HepG2 (cell line): ENCODE measurements around the gene SLC16A2. TPM values are rescaled to one million over a fixed set of nuclear protein-coding genes. Genes with fewer than 3 reads are reported as not detected.

Source experiments
- BCL6 ChIP-seq: IDR thresholded peaks from 2 replicates; pipeline ENCODE4 v1.6.1; 2016; ENCODE audit warnings: missing genetic modification reagents, missing compliant biosample characterization
- FIP1L1 ChIP-seq: fragments of 200-400 bp; formaldehyde crosslinking; IDR thresholded peaks from 2 replicates; pipeline ENCODE4 v1.6.1; 2018; ENCODE audit warnings: low read depth, mild to moderate bottlenecking, low read length, moderate library complexity, borderline replicate concordance; ENCODE audit not compliant: insufficient read depth
- GATAD2A ChIP-seq: IDR thresholded peaks from 2 replicates; pipeline ENCODE4 v1.6.1; 2016
- JARID2 ChIP-seq: sonication (generic); formaldehyde crosslinking; IDR thresholded peaks from 2 replicates; pipeline ENCODE4 v1.8.1; 2023; ENCODE audit warnings: missing genetic modification reagents, inconsistent platforms; ENCODE audit not compliant: insufficient replicate concordance
- MAZ ChIP-seq, 2 experiments: sonication (generic) in 1 of 2; formaldehyde crosslinking in 1 of 2; IDR thresholded peaks; 2 replicates each; pipeline versions ENCODE4 v1.5.0 to v1.6.1; 2012 to 2020; ENCODE audit warnings: low read depth in 2 of 2, mild to moderate bottlenecking in 2 of 2, borderline replicate concordance in 1 of 2, improper control_type of control experiment in 1 of 2, low read length in 1 of 2, missing genetic modification reagents in 1 of 2, moderate library complexity in 1 of 2
- NKX3-1 ChIP-seq: sonication (generic); formaldehyde crosslinking; IDR thresholded peaks from 2 replicates; pipeline ENCODE4 v1.5.0; 2020; ENCODE audit warnings: missing genetic modification reagents
- NR2F6 ChIP-seq, 2 experiments: IDR thresholded peaks; 2 replicates each; pipeline ENCODE4 v1.6.1; 2016; ENCODE audit warnings: antibody characterized with exemption in 1 of 2, mild to moderate bottlenecking in 1 of 2
- SMAD1 ChIP-seq: sonication (generic); formaldehyde crosslinking; IDR thresholded peaks from 2 replicates; pipeline ENCODE4 v1.4.0; 2020; ENCODE audit warnings: missing genetic modification reagents, low read depth, mild to moderate bottlenecking, borderline replicate concordance
- ZFP41 ChIP-seq: sonication (generic); formaldehyde crosslinking; IDR thresholded peaks from 2 replicates; pipeline ENCODE4 v1.4.0; 2020; ENCODE audit warnings: mild to moderate bottlenecking, missing genetic modification reagents, borderline replicate concordance
- ZMYM2 ChIP-seq: sonication (generic); formaldehyde crosslinking; IDR thresholded peaks from 2 replicates; pipeline ENCODE4 v1.8.0; 2022; ENCODE audit warnings: mild to moderate bottlenecking, missing genetic modification reagents
- ZNF34 ChIP-seq: sonication (generic); formaldehyde crosslinking; IDR thresholded peaks from 2 replicates; pipeline ENCODE4 v1.4.0; 2020; ENCODE audit warnings: mild to moderate bottlenecking, missing genetic modification reagents, borderline replicate concordance
- ZNF629 ChIP-seq: sonication (generic); formaldehyde crosslinking; conservative IDR thresholded peaks from 2 replicates; pipeline ENCODE4 v1.5.0; 2020; ENCODE audit warnings: missing genetic modification reagents
- ZNF674 ChIP-seq: sonication (generic); formaldehyde crosslinking; IDR thresholded peaks from 2 replicates; pipeline ENCODE4 v1.5.0; 2020; ENCODE audit warnings: low read depth, mild to moderate bottlenecking, missing genetic modification reagents
- polyA plus RNA-seq, 8 experiments: library from polyadenylated mRNA; depleted of rRNA in 3 of 8; stranded (reverse) in 7 of 8; unstranded in 1 of 8; fragments of >200 nt; fragmentation: Illumina TruSeq in 4 of 8; extraction: Trizol in 4 of 8; gene quantifications; 2 replicates each; pipeline versions ENCODE4 v1.2.1 to v1.2.3, GENCODE V29; 2011 to 2016; ENCODE audit warnings: low read depth in 4 of 8, missing spikeins in 1 of 8, mixed read lengths in 1 of 8; ENCODE audit not compliant: insufficient read depth in 1 of 8
- total RNA-seq, 5 experiments: library from RNA; depleted of rRNA; stranded (reverse); fragments of >200 nt; fragmentation: Illumina TruSeq; extraction: Trizol; gene quantifications; 2 replicates each; pipeline ENCODE4 v1.2.3, GENCODE V29; 2016; ENCODE audit warnings: low read depth in 1 of 5
- TF ChIP-seq, protein P1 (sequence below): IDR thresholded peaks from 2 replicates; pipeline ENCODE4 v1.6.1; 2016; ENCODE audit warnings: low read depth, missing genetic modification reagents, missing compliant biosample characterization
- TF ChIP-seq, protein P2 (sequence below): IDR thresholded peaks from 2 replicates; pipeline ENCODE4 v1.6.1; 2016; ENCODE audit warnings: low read depth
- TF ChIP-seq, protein P3 (sequence below): sonication (generic); formaldehyde crosslinking; IDR thresholded peaks from 2 replicates; pipeline ENCODE4 v1.4.0; 2020; ENCODE audit warnings: missing genetic modification reagents
- TF ChIP-seq, protein P4 (sequence below): sonication (generic); formaldehyde crosslinking; IDR thresholded peaks from 2 replicates; pipeline ENCODE4 v1.5.0; 2020; ENCODE audit warnings: mild to moderate bottlenecking, missing genetic modification reagents
- TF ChIP-seq, protein P5 (sequence below): sonication (generic); formaldehyde crosslinking; IDR thresholded peaks from 2 replicates; pipeline ENCODE4 v1.8.1; 2023; ENCODE audit warnings: missing genetic modification reagents, inconsistent platforms, borderline replicate concordance

SLC16A2 gene
- total and polyA plus RNA-seq, 2 of the 13 experiments (the other 11 are each of a cell fraction or from before 2014, with no cell fraction given): 0.07 to 0.08 TPM

DNA sequence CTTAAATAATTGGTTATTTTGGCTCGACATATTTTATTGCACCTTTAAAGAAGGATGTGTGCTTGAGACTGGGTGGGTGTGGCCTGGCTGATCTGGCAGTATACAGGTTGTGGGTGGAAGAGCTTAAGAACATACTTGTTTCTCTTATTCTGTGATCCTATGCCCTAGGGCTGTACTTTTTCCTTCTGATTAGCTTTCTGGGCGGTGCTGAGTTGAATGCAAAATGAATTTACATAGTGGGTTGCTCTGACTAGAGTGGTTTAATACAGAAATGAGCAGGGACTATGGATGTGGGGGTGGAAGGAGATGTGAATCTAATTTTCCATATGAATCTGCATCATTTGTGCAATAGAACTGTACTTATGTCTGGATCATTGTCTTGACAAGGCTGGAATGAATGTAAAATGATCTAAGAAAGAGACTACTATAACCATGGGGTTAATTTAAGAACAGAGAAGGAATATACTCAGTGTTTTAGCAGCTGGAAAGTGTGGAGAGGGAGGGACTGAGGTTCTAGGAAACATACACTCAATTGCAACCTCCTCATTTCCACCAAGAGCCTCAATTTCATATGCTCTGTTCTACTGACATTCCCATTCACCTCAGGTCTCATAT lies 119.4 kb downstream of the SLC16A2 start (continued):
- TF ChIP-seq, protein P1, sequence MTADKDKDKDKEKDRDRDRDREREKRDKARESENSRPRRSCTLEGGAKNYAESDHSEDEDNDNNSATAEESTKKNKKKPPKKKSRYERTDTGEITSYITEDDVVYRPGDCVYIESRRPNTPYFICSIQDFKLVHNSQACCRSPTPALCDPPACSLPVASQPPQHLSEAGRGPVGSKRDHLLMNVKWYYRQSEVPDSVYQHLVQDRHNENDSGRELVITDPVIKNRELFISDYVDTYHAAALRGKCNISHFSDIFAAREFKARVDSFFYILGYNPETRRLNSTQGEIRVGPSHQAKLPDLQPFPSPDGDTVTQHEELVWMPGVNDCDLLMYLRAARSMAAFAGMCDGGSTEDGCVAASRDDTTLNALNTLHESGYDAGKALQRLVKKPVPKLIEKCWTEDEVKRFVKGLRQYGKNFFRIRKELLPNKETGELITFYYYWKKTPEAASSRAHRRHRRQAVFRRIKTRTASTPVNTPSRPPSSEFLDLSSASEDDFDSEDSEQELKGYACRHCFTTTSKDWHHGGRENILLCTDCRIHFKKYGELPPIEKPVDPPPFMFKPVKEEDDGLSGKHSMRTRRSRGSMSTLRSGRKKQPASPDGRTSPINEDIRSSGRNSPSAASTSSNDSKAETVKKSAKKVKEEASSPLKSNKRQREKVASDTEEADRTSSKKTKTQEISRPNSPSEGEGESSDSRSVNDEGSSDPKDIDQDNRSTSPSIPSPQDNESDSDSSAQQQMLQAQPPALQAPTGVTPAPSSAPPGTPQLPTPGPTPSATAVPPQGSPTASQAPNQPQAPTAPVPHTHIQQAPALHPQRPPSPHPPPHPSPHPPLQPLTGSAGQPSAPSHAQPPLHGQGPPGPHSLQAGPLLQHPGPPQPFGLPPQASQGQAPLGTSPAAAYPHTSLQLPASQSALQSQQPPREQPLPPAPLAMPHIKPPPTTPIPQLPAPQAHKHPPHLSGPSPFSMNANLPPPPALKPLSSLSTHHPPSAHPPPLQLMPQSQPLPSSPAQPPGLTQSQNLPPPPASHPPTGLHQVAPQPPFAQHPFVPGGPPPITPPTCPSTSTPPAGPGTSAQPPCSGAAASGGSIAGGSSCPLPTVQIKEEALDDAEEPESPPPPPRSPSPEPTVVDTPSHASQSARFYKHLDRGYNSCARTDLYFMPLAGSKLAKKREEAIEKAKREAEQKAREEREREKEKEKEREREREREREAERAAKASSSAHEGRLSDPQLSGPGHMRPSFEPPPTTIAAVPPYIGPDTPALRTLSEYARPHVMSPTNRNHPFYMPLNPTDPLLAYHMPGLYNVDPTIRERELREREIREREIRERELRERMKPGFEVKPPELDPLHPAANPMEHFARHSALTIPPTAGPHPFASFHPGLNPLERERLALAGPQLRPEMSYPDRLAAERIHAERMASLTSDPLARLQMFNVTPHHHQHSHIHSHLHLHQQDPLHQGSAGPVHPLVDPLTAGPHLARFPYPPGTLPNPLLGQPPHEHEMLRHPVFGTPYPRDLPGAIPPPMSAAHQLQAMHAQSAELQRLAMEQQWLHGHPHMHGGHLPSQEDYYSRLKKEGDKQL (CRISPR knock-in tag): no peak
- TF ChIP-seq BCL6 (CRISPR knock-in tag) (no peak), JARID2 (CRISPR knock-in tag) (no peak), ZNF34 (CRISPR knock-in tag) (no peak), ZNF629 (no peak), NKX3-1 (no peak), SMAD1 (no peak), MAZ (IDR thresholded peaks at IDR 0.05; ENCODE audit: borderline replicate concordance, low read depth, low read length) (no peak), MAZ (CRISPR knock-in tag; IDR thresholded peaks at IDR 0.05; ENCODE audit: low read depth) (no peak), GATAD2A (no peak), ZFP41 (CRISPR knock-in tag) (no peak), ZNF674 (CRISPR knock-in tag) (no peak), NR2F6 (IDR thresholded peaks at IDR 0.05) (no peak), NR2F6 (CRISPR knock-in tag; IDR thresholded peaks at IDR 0.05) (no peak), FIP1L1 (no peak), ZMYM2 (CRISPR knock-in tag) (no peak)
- TF ChIP-seq, protein P2, sequence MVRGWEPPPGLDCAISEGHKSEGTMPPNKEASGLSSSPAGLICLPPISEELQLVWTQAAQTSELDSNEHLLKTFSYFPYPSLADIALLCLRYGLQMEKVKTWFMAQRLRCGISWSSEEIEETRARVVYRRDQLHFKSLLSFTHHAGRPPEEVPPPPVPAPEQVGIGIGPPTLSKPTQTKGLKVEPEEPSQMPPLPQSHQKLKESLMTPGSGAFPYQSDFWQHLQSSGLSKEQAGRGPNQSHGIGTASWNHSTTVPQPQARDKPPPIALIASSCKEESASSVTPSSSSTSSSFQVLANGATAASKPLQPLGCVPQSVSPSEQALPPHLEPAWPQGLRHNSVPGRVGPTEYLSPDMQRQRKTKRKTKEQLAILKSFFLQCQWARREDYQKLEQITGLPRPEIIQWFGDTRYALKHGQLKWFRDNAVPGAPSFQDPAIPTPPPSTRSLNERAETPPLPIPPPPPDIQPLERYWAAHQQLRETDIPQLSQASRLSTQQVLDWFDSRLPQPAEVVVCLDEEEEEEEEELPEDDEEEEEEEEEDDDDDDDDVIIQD: no peak
- TF ChIP-seq, protein P3, sequence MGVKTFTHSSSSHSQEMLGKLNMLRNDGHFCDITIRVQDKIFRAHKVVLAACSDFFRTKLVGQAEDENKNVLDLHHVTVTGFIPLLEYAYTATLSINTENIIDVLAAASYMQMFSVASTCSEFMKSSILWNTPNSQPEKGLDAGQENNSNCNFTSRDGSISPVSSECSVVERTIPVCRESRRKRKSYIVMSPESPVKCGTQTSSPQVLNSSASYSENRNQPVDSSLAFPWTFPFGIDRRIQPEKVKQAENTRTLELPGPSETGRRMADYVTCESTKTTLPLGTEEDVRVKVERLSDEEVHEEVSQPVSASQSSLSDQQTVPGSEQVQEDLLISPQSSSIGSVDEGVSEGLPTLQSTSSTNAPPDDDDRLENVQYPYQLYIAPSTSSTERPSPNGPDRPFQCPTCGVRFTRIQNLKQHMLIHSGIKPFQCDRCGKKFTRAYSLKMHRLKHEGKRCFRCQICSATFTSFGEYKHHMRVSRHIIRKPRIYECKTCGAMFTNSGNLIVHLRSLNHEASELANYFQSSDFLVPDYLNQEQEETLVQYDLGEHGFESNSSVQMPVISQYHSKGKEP (CRISPR knock-in tag): no peak
- TF ChIP-seq, protein P4, sequence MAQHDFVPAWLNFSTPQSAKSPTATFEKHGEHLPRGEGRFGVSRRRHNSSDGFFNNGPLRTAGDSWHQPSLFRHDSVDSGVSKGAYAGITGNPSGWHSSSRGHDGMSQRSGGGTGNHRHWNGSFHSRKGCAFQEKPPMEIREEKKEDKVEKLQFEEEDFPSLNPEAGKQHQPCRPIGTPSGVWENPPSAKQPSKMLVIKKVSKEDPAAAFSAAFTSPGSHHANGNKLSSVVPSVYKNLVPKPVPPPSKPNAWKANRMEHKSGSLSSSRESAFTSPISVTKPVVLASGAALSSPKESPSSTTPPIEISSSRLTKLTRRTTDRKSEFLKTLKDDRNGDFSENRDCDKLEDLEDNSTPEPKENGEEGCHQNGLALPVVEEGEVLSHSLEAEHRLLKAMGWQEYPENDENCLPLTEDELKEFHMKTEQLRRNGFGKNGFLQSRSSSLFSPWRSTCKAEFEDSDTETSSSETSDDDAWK: no peak
- TF ChIP-seq, protein P5, sequence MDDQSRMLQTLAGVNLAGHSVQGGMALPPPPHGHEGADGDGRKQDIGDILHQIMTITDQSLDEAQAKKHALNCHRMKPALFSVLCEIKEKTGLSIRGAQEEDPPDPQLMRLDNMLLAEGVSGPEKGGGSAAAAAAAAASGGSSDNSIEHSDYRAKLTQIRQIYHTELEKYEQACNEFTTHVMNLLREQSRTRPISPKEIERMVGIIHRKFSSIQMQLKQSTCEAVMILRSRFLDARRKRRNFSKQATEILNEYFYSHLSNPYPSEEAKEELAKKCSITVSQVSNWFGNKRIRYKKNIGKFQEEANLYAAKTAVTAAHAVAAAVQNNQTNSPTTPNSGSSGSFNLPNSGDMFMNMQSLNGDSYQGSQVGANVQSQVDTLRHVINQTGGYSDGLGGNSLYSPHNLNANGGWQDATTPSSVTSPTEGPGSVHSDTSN (CRISPR knock-in tag): no peak
